WTC11 (cell line): ENCODE measurements around the gene MRTFB. TPM values are rescaled to one million over a fixed set of nuclear protein-coding genes. Genes with fewer than 3 reads are reported as not detected.
"Not testable (repeated sequence)": the region's sequence is repeated elsewhere in the genome, so short reads cannot be mapped to it uniquely, and the experiment has no call there.

ENCODE experiments used
- ATAC-seq: fragments of 200-7000 bp; cut with Tn5 transposase; 2 replicates; pipeline ENCODE4 v1.10.0; 2021; ENCODE audit warnings: mild to moderate bottlenecking, moderate library complexity
- CTCF ChIA-PET: fragments of 300-600 bp; sonication (Branson Sonifier 250); formaldehyde crosslinking; loops from one replicate; lab custom pipeline; 2021; ENCODE audit warnings: antibody characterized with exemption; lab: Charles Lee
- POLR2A ChIA-PET: fragments of 350-600 bp; sonication (Branson Sonifier 250); formaldehyde crosslinking; loops from one replicate; lab custom pipeline; 2021; ENCODE audit warnings: antibody characterized with exemption; lab: Charles Lee
- DNase-seq: peaks from one replicate; pipeline ENCODE4 v3.0.0; 2021; ENCODE audit warnings: low spot score
- H3K27ac Mint-ChIP-seq: 2 replicates; pipeline ENCODE4 v1.8.0; 2021; ENCODE audit warnings: mixed read lengths
- H3K27me3 Mint-ChIP-seq: 2 replicates; pipeline ENCODE4 v1.8.0; 2021; ENCODE audit warnings: low read depth, mild to moderate bottlenecking, moderate library complexity, mixed read lengths
- H3K36me3 Mint-ChIP-seq: 2 replicates; pipeline ENCODE4 v1.8.0; 2021; ENCODE audit warnings: mixed read lengths
- H3K4me1 Mint-ChIP-seq: 2 replicates; pipeline ENCODE4 v1.8.0; 2022; ENCODE audit warnings: mixed read lengths
- H3K4me3 Mint-ChIP-seq: 2 replicates; pipeline ENCODE4 v1.8.0; 2021; ENCODE audit warnings: mild to moderate bottlenecking, moderate library complexity, mixed read lengths
- H3K9me3 Mint-ChIP-seq: 2 replicates; pipeline ENCODE4 v1.8.0; 2021; ENCODE audit warnings: mixed read lengths
- AR ChIP-seq: fragments of 250-450 bp; sonication (Bioruptor Pico); IDR thresholded peaks from 2 replicates; pipeline ENCODE4 v1.9.0; 2021; ENCODE audit warnings: mild to moderate bottlenecking
- IRF1 ChIP-seq: sonication (generic); formaldehyde crosslinking; IDR thresholded peaks from 2 replicates; pipeline ENCODE4 v1.8.0; 2023; ENCODE audit warnings: missing genetic modification reagents
- TEAD1 ChIP-seq: sonication (generic); formaldehyde crosslinking; IDR thresholded peaks from 2 replicates; pipeline ENCODE4 v1.8.0; 2022; ENCODE audit warnings: mild to moderate bottlenecking, missing genetic modification reagents
- ZNF121 ChIP-seq: sonication (generic); formaldehyde crosslinking; IDR thresholded peaks from 2 replicates; pipeline ENCODE4 v1.8.0; 2023; ENCODE audit warnings: missing genetic modification reagents
- ZNF219 ChIP-seq: sonication (generic); formaldehyde crosslinking; IDR thresholded peaks from 2 replicates; pipeline ENCODE4 v1.8.0; 2023; ENCODE audit warnings: missing genetic modification reagents, mild to moderate bottlenecking, borderline replicate concordance
- ZNF232 ChIP-seq: sonication (generic); formaldehyde crosslinking; IDR thresholded peaks from 2 replicates; pipeline ENCODE4 v1.8.0; 2022; ENCODE audit warnings: mild to moderate bottlenecking, missing genetic modification reagents
- ZNF396 ChIP-seq: fragments of 250-450 bp; sonication (Bioruptor Pico); IDR thresholded peaks from 2 replicates; pipeline ENCODE4 v1.8.0; 2021; ENCODE audit warnings: mild to moderate bottlenecking, moderate library complexity, borderline replicate concordance
- total RNA-seq: library from RNA; stranded (reverse); gene quantifications from 3 replicates; pipeline ENCODE4 v1.2.3, GENCODE V29; 2021
- TF ChIP-seq, protein P1 (sequence below): sonication (generic); formaldehyde crosslinking; IDR thresholded peaks from 2 replicates; pipeline ENCODE4 v1.8.1; 2023; ENCODE audit warnings: mild to moderate bottlenecking, missing genetic modification reagents, borderline replicate concordance
- TF ChIP-seq, protein P2 (sequence below): sonication (generic); formaldehyde crosslinking; IDR thresholded peaks from 2 replicates; pipeline ENCODE4 v1.8.1; 2022; ENCODE audit warnings: mild to moderate bottlenecking, missing genetic modification reagents, moderate library complexity, borderline replicate concordance
- TF ChIP-seq, protein P3 (sequence below): sonication (generic); formaldehyde crosslinking; IDR thresholded peaks from 2 replicates; pipeline ENCODE4 v1.8.1; 2023; ENCODE audit warnings: mild to moderate bottlenecking, missing genetic modification reagents
- TF ChIP-seq, protein P4 (sequence below): fragments of 200-600 bp; IDR thresholded peaks from 2 replicates; pipeline ENCODE4 v1.8.0; 2022; ENCODE audit warnings: antibody characterized with exemption

Gene MRTFB
- total RNA-seq, 1 experiment from 2014 or later = 30.8 TPM

DNA sequence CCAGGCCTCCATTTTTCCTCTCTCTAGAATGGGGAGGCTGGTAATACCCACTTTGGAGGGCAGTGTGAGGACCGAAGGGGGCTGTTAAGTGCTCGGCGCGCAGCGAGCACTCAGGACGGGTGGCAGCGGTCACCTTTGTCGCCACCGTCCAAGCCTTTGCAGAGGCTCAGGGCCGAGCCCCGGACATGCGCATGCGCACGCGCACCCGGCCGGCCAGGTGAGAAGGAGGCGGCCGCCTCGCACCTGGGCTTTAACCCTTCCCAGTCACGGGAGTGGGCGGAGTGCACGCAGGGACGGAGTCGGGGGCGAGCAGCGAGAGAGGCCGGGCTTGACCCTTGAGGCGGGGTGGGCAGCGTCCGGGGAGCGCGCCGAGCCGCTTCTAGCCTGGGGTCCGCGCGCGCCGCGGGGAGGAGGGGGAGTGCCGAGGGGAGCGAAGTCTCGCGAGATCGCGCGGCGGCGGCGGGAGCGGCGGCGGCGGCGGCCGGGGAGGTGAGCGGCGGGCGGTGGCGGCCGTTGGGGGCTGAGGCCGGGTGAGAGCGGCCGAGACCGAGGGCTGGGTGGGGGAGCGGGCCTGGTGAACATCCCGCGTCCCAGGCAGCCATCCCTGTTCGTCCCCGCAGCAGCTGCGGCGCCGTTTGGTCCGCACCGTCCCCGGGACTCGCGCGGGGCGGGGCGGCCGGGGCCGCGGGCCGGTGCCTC, at the start of gene MRTFB (continued):
- TF ChIP-seq, protein P1, sequence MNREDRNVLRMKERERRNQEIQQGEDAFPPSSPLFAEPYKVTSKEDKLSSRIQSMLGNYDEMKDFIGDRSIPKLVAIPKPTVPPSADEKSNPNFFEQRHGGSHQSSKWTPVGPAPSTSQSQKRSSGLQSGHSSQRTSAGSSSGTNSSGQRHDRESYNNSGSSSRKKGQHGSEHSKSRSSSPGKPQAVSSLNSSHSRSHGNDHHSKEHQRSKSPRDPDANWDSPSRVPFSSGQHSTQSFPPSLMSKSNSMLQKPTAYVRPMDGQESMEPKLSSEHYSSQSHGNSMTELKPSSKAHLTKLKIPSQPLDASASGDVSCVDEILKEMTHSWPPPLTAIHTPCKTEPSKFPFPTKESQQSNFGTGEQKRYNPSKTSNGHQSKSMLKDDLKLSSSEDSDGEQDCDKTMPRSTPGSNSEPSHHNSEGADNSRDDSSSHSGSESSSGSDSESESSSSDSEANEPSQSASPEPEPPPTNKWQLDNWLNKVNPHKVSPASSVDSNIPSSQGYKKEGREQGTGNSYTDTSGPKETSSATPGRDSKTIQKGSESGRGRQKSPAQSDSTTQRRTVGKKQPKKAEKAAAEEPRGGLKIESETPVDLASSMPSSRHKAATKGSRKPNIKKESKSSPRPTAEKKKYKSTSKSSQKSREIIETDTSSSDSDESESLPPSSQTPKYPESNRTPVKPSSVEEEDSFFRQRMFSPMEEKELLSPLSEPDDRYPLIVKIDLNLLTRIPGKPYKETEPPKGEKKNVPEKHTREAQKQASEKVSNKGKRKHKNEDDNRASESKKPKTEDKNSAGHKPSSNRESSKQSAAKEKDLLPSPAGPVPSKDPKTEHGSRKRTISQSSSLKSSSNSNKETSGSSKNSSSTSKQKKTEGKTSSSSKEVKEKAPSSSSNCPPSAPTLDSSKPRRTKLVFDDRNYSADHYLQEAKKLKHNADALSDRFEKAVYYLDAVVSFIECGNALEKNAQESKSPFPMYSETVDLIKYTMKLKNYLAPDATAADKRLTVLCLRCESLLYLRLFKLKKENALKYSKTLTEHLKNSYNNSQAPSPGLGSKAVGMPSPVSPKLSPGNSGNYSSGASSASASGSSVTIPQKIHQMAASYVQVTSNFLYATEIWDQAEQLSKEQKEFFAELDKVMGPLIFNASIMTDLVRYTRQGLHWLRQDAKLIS (CRISPR knock-in tag) = no peak
- TF ChIP-seq, protein P2, sequence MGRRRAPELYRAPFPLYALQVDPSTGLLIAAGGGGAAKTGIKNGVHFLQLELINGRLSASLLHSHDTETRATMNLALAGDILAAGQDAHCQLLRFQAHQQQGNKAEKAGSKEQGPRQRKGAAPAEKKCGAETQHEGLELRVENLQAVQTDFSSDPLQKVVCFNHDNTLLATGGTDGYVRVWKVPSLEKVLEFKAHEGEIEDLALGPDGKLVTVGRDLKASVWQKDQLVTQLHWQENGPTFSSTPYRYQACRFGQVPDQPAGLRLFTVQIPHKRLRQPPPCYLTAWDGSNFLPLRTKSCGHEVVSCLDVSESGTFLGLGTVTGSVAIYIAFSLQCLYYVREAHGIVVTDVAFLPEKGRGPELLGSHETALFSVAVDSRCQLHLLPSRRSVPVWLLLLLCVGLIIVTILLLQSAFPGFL (CRISPR knock-in tag) = no peak
- TF ChIP-seq, protein P3, sequence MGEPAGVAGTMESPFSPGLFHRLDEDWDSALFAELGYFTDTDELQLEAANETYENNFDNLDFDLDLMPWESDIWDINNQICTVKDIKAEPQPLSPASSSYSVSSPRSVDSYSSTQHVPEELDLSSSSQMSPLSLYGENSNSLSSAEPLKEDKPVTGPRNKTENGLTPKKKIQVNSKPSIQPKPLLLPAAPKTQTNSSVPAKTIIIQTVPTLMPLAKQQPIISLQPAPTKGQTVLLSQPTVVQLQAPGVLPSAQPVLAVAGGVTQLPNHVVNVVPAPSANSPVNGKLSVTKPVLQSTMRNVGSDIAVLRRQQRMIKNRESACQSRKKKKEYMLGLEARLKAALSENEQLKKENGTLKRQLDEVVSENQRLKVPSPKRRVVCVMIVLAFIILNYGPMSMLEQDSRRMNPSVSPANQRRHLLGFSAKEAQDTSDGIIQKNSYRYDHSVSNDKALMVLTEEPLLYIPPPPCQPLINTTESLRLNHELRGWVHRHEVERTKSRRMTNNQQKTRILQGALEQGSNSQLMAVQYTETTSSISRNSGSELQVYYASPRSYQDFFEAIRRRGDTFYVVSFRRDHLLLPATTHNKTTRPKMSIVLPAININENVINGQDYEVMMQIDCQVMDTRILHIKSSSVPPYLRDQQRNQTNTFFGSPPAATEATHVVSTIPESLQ (CRISPR knock-in tag) = no peak
- TF ChIP-seq TEAD1 (no peak), IRF1 (CRISPR knock-in tag) (no peak), ZNF396 (no peak), ZNF232 (CRISPR knock-in tag) (no peak), ZNF121 (CRISPR knock-in tag) (no peak), AR (no peak), ZNF219 (no peak)
- TF ChIP-seq, protein P4, sequence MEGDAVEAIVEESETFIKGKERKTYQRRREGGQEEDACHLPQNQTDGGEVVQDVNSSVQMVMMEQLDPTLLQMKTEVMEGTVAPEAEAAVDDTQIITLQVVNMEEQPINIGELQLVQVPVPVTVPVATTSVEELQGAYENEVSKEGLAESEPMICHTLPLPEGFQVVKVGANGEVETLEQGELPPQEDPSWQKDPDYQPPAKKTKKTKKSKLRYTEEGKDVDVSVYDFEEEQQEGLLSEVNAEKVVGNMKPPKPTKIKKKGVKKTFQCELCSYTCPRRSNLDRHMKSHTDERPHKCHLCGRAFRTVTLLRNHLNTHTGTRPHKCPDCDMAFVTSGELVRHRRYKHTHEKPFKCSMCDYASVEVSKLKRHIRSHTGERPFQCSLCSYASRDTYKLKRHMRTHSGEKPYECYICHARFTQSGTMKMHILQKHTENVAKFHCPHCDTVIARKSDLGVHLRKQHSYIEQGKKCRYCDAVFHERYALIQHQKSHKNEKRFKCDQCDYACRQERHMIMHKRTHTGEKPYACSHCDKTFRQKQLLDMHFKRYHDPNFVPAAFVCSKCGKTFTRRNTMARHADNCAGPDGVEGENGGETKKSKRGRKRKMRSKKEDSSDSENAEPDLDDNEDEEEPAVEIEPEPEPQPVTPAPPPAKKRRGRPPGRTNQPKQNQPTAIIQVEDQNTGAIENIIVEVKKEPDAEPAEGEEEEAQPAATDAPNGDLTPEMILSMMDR = no peak

DNA sequence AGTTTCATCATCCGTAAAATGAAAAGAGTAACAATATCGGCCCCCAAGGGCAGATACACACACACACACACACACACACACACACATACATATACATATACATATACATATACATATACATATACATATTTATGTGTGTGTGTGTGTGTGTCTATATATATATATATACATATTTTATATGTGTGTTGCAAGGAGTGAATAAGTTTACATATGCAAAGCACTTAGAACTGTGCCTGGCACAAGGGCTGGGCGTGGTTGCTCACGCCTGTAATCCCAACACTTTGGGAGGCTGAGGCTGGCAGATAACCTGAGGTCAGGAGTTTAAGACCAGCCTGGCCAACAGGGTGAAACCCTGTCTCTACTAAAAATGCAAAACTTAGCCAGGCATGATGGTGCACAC, 47.6 kb upstream of the MRTFB start:
- H3K4me3 Mint-ChIP-seq, POLR2A ChIA-PET, H3K27me3 Mint-ChIP-seq, H3K36me3 Mint-ChIP-seq, ATAC-seq, H3K4me1 Mint-ChIP-seq, H3K9me3 Mint-ChIP-seq, DNase-seq, H3K27ac Mint-ChIP-seq: not testable (repeated sequence)
- CTCF ChIA-PET = interaction anchor here (1.5 kb wide), 1 partner anchor 19 kb away, joined by 3 read pairs; no protein-coding TSS in a partner anchor
